Heart left ventricle (tissue), 13 donors: ENCODE results near the gene CD72.

ENCODE experiments used
- POLR2A ChIP-seq, 2 donors: fragments of 450-650 bp; IDR thresholded peaks; one replicate each; pipeline ENCODE4 v1.6.1; 2017; ENCODE audit warnings: antibody characterized with exemption in 2 of 2, mild to moderate bottlenecking in 2 of 2, moderate library complexity in 2 of 2
- TF ChIP-seq, protein P1 (sequence below), 12 donors: fragments of 200-600 bp; sonication (generic) in 4 of 12; IDR thresholded peaks; one replicate each; pipeline versions ENCODE4 v1.5.0 to v1.8.0; 2018 to 2022; ENCODE audit warnings: antibody characterized with exemption in 12 of 12, mild to moderate bottlenecking in 5 of 12
- donor health status: ischemic (EF 13 %, LVEDD 7.1; RV severe dilation, severe dysfunction).
- donor health status: DM: no; HTN: yes; CAD: no.
- donor health status: DM: no; HTN: no; CAD: no.
- donor health status: ischemic (EF 25% LVEDD 6.9; RV normal size, moderate dysfunction).
- donor health status: ischemic (EF 25% LVEDD 5.7; RV mildly dilated, moderate dysfunction).
- donor health status: ischemic (EF 35%, LVEDD 5.7; RV mildly dilated, moderate dysfunction).
- donor health status: nonischemic (EF 11% LVEDD 7.7; RV severe dilation, severe dysfunction).
- donor health status: DM: yes; HTN: yes; CAD: no.
- donor health status: PGD.
- donor health status: ischemic (EF 29% LVEDD 5.4; RV normal size, mild dysfunction).
- donor health status: nonischemic (EF 23%, LVEDD 6.1; RV moderate dilation, normal function).

- no peak for TF ChIP-seq POLR2A (IDR thresholded peaks at IDR 0.05)
- TF ChIP-seq, protein P1, sequence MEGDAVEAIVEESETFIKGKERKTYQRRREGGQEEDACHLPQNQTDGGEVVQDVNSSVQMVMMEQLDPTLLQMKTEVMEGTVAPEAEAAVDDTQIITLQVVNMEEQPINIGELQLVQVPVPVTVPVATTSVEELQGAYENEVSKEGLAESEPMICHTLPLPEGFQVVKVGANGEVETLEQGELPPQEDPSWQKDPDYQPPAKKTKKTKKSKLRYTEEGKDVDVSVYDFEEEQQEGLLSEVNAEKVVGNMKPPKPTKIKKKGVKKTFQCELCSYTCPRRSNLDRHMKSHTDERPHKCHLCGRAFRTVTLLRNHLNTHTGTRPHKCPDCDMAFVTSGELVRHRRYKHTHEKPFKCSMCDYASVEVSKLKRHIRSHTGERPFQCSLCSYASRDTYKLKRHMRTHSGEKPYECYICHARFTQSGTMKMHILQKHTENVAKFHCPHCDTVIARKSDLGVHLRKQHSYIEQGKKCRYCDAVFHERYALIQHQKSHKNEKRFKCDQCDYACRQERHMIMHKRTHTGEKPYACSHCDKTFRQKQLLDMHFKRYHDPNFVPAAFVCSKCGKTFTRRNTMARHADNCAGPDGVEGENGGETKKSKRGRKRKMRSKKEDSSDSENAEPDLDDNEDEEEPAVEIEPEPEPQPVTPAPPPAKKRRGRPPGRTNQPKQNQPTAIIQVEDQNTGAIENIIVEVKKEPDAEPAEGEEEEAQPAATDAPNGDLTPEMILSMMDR (IDR thresholded peaks at IDR 0.05): no peak
Observed at GRCh38 chr9:35598866-35599590, 19.2 kb downstream of the CD72 start.
